ENCODE measurements around the gene SAG.

DNA sequence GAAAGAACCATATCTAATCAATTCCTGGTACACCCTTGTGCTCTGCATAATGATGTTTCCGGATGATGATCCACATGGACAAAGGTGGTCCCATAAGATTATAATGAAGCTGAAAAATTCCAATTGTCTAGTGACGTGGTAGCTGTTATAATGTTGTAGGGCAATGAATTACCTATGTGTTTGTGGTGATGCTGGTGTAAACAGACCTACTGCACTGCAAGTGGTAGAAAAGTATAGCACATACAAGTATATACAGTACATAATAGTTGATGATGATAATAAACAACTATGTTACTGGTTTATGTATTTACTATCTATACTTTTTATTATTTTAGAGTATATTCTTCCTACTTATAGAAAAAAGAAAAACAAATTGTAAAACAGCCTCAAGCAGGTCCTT is 55.1 kb downstream of the SAG start:
- TF ChIP-seq, protein P1, sequence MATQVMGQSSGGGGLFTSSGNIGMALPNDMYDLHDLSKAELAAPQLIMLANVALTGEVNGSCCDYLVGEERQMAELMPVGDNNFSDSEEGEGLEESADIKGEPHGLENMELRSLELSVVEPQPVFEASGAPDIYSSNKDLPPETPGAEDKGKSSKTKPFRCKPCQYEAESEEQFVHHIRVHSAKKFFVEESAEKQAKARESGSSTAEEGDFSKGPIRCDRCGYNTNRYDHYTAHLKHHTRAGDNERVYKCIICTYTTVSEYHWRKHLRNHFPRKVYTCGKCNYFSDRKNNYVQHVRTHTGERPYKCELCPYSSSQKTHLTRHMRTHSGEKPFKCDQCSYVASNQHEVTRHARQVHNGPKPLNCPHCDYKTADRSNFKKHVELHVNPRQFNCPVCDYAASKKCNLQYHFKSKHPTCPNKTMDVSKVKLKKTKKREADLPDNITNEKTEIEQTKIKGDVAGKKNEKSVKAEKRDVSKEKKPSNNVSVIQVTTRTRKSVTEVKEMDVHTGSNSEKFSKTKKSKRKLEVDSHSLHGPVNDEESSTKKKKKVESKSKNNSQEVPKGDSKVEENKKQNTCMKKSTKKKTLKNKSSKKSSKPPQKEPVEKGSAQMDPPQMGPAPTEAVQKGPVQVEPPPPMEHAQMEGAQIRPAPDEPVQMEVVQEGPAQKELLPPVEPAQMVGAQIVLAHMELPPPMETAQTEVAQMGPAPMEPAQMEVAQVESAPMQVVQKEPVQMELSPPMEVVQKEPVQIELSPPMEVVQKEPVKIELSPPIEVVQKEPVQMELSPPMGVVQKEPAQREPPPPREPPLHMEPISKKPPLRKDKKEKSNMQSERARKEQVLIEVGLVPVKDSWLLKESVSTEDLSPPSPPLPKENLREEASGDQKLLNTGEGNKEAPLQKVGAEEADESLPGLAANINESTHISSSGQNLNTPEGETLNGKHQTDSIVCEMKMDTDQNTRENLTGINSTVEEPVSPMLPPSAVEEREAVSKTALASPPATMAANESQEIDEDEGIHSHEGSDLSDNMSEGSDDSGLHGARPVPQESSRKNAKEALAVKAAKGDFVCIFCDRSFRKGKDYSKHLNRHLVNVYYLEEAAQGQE (IDR thresholded peaks at IDR 0.05; ENCODE audit: low read depth, low read length), result no peak
- TF ChIP-seq, protein P2, sequence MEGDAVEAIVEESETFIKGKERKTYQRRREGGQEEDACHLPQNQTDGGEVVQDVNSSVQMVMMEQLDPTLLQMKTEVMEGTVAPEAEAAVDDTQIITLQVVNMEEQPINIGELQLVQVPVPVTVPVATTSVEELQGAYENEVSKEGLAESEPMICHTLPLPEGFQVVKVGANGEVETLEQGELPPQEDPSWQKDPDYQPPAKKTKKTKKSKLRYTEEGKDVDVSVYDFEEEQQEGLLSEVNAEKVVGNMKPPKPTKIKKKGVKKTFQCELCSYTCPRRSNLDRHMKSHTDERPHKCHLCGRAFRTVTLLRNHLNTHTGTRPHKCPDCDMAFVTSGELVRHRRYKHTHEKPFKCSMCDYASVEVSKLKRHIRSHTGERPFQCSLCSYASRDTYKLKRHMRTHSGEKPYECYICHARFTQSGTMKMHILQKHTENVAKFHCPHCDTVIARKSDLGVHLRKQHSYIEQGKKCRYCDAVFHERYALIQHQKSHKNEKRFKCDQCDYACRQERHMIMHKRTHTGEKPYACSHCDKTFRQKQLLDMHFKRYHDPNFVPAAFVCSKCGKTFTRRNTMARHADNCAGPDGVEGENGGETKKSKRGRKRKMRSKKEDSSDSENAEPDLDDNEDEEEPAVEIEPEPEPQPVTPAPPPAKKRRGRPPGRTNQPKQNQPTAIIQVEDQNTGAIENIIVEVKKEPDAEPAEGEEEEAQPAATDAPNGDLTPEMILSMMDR (IDR thresholded peaks at IDR 0.05 in 2 of 3, conservative IDR thresholded peaks at IDR 0.05 in 1 of 3; ENCODE audit: control insufficient read depth in 2 of 3, extremely low read depth in 1 of 3, insufficient read depth in 1 of 3, low read depth in 3 of 3, low read length in 3 of 3), result no peak
- TF ChIP-seq SMC3 (IDR thresholded peaks at IDR 0.05; ENCODE audit: borderline replicate concordance, low read length) (no peak), WRNIP1 (IDR thresholded peaks at IDR 0.05; ENCODE audit: borderline replicate concordance, low read depth, low read length) (no peak), POLR2A (IDR thresholded peaks at IDR 0.05; ENCODE audit: low read depth, low read length) (no peak), TAF1 (IDR thresholded peaks at IDR 0.05; ENCODE audit: borderline replicate concordance, low read depth, low read length) (no peak), BRCA1 (IDR thresholded peaks at IDR 0.05; ENCODE audit: low read depth, low read length) (no peak), EP300 (IDR thresholded peaks at IDR 0.05; ENCODE audit: borderline replicate concordance in 1 of 2, control insufficient read depth in 1 of 2, low read depth in 2 of 2, low read length in 2 of 2) (no peak), MXI1 (IDR thresholded peaks at IDR 0.05; ENCODE audit: low read depth, low read length) (no peak), BACH1 (IDR thresholded peaks at IDR 0.05; ENCODE audit: borderline replicate concordance) (no peak), POLR2AphosphoS5 (IDR thresholded peaks at IDR 0.05; ENCODE audit: low read length) (no peak)
